ENCODE data around the gene CROCC2.

CROCC2 gene

GRCh38 chr2:240956171-240956934, 50.2 kb downstream of the CROCC2 start:
- DNase-seq (ENCODE audit: low read depth in 2 of 2): no peak

DNA sequence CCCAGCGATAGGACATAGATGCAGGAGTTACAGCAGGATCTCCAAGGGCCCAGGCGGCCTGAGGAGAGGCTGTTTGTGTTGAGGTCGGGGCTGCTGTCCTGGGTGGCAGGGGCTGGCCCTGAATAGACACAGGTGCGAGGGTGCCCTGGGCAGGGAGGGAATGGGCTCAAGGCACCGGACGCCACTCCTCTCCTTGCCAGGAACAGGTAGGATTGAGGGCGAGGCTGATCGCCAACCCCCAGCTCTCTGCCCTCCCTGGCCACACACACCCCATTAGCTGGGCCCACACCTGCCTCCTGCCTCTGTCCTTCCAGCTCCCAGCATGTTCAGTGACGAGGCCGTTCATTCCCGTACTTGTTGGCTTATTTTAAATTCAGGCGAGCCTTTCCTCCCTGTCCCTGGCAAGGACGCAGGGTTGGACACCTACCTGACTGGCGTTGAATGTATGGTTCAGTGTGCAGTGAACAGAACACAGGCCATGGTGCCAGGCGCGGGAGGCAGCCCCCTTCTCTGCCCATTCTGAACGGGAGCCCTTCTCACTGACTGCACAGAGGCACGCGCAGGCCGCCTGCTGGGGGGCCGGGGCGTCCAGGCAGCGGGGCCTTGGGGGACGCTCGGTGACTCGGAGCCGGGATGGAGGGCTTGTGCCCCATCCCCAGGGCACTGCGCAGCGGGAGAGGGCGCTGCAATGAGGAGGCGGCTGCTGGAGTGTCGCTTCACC, 51.0 kb downstream of the CROCC2 start:
- DNase-seq (ENCODE audit: low read depth in 2 of 2): no peak

- no peak for DNase-seq (ENCODE audit: low read depth in 2 of 2)
Measured at GRCh38 chr2:240957656-240958365, 51.7 kb downstream of the CROCC2 start.

DNA sequence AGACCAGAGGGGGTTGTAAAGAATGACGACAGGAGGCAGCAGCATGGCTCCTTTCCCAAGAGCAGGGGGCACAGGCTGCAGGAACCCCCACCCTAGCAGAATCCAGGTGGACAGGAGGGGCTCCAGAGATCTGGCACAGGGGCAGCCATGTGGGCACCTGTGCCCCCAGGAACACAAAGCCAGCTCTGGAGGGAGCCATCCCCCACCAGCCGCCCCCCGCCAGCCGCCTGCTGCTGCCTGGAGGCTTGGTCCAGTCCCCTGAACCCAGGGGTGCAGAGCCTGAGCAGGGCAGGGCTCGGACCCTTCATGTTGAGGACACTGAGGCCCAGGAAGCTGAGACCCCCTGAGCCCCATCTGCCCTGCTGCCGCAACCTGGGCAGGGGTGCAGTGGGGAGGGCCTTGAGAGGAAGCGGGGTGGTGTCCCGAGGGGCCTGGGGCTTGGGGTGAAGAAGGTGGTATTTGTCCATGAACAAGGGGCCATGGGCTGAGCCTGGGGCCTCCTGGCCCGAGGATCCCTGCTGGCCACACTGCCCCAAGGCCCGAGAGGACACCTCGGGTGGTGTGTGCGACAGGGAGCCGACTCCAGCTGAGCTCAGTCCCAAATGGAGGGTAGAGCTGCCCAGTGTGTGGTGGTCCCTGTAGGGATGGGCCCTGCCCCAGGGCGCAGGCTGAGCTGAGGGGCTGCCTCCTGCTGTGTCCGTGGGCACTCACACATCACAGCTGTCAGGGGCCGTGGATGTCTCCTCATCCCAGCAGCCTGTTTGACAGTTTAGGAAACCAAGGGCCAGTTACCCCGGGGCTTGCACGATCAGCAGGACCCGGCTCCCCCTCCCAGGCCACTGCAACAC, 52.5 kb downstream of the CROCC2 start:
- DNase-seq (ENCODE audit: low read depth in 2 of 2): no peak

DNA sequence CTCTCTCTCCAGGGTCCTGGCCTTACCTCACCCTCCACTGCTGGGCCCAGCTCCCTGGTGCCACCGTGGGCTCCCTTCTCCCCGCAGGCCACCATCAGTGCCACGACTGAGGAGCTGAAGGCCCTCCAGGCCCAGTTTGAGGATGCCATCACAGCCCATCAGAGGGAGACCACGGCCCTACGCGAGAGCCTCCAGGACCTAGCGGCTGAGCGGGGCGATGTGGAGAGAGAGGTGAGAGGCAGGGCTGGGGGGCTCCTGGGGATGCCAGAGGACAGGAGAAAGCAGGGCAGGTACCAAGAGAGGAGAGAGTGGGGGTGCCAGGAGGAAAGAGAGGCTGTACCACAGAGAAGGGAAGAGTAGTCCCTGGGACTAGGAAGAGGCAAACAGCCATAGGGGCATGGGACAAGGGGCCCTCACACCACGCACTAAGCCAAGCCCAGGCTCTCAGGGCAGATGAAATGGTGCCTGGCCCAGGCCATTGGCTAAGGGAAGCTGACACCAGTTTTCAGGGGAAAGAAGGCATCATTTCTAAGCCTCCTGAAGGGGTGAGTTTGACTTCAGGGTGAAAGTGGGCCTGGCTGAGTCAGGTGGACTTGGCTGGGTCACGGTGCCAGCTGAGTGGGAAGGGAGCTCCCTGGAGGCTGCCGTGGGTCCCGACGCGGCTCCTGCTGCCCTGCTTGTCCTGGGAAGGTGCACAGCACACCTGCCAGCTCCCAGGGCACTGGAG, 53.2 kb downstream of the CROCC2 start:
- DNase-seq (ENCODE audit: low read depth in 2 of 2): no peak

- DNase-seq (ENCODE audit: low read depth in 2 of 2): no peak
Measured at GRCh38 chr2:240959941-240960308, 53.8 kb downstream of the CROCC2 start.

DNA sequence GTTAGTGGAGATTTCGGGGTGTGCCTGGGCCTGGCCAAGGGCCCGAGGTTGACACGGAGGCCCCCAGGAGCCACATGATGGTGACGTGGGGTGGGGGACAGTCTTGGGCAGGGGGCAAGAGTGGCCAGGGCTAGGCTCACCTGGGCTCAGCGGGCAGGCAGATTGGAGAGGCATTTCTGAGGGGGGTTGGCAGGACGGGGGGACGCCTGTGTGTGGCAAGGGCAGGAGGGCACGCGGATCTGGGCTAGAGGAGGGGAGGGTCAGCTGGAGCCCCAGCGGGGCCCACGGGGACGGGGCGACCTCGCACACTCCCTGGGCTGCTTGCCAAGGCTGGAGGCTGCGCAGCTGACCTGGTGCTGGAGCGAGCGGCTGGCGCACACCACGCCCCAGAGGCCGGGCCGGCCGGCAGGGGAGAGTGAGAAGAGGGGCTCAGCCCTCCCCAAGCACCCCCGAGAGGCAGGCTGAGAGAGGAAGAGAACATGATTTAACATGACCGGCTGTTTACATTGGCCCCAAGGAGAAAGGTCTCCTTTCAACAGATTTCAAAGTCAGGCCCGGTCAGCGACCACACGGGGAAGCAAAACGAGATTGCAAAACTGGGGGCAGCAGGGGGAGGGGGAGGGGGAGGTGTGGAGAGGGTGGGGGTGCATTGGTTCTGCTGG, 54.3 kb downstream of the CROCC2 start:
- DNase-seq (ENCODE audit: low read depth in 2 of 2): no peak

DNA sequence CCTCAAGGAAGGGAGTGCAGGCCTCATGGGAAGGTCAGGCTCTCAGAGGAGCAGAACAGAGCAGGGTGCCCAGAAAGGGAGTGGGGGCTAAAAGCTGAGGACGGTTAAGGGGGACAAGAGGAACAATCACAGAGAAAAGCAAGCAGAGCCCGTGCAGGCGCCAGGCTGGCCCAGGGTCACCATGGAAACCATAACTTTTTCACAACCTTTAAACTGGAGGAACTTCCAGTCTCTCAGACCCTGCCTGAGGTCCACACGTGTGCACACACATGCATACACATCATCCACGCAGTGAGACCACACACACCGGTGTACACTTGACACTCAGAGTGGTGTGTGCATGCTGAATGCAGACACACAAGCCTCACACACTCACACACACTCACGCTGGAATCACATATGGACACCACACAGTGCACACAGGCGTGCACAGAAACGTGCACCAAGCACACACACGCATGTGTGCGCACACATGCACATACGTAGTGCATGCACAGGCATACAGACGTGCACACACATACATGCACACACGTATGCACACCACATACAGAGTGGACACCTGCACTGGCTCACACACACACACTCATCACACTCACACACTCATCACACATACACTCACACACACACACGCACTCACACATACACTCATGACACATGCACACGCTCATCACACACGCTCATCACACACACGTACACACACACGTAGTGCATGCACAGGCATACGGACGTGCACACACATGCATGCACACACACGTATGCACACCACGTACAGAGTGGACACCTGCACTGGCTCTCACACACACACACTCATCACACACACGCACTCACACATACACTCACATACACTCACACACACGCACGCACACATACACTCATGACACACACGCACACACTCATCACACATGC, 55.1 kb downstream of the CROCC2 start:
- no peak for DNase-seq (ENCODE audit: low read depth in 2 of 2)

DNA sequence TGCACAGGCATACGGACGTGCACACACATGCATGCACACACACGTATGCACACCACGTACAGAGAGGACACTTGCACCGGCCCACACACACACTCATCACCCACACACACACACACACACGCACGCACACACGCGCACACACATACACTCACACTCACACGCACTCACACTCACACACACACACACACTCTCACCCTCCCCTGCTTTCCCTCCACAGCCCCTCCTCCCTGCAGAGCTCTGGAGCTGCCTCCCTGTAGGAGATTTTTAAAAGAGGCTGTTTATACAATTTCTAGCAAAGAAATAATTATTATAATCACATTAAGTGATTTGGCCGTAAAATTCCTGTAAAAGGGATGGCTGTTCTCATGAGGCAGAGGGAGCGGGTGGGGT, 55.8 kb downstream of the CROCC2 start:
- no peak for DNase-seq (ENCODE audit: low read depth in 2 of 2)

DNA sequence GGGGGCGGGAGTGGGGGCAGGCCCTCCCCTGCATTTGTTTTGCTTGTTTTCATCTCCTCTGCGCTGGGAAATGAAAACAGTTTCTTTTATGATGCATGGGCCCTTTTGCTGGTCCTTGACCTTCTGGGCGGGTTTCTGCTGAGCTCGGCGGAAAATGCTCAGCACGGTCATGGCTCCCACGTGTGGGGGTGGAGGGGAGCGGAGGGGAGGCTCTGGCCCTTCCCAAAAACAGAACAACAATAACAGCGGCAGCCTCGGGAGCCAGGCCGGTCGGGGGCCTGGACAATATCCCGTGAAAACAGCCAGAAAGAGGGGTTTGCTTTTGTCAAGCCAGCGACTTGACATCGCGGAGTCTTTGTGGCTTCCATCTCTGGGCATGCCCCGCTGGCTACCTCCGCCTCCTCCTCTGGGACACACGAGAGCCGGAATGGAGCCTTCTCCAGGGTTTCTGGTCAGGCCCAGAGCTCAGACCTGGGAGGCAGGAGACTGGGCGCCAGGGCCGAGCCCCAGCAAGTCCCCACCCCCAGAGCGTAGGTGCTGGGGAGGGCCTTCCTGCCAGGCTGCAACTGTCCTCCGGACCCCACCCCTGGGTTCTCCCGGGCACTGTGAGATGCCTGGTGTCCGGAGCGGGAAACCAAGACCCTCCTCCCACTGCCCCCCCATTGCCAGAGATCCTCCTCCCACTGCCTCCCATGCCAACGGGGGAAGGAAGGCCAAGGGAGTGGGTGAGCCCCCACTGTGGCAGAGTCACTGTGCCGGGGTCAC, 56.3 kb downstream of the CROCC2 start:
- no peak for DNase-seq (ENCODE audit: low read depth in 2 of 2)

DNA sequence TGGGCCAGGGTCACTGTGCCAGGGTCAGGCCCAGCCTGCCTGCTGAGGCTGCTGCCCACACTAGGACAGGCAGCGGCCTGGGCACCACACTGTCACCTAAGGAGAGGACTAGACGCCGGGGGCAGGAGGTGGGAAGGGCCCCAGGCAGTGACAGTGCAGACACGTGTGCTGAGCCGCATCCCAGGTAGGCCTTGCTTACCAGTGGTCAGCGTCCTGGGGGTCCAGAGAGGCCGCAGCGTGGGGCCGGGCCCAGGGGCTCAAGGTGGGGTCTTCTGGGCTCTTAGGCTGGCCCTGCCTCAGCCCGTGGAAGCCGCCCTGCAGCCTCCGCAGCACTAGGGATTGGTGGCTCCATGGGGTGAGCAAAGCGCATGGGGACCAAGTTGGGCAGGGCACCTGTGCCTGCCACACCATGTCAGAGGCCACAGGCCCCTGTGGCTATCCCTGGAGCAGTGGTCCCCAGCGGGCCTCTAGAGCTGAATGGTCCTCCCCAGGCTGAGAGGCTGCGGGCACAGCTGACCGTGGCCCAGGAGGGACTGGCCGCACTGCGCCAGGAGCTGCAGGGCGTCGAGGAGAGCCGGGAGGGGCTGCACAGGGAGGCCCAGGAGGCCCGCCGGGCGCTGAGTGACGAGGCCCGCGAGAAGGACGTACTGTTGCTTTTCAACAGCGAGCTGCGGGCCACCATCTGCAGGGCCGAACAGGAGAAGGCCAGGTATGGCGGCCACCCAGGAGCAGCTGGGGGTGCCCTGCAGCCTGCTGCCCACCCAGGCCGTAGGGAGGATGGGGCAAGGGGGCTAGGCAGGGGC, 57.1 kb downstream of the CROCC2 start:
- DNase-seq (ENCODE audit: low read depth in 2 of 2): no peak

GRCh38 chr2:240963868-240964703, 58.0 kb downstream of the CROCC2 start:
- DNase-seq (ENCODE audit: low read depth in 2 of 2): no peak

DNA sequence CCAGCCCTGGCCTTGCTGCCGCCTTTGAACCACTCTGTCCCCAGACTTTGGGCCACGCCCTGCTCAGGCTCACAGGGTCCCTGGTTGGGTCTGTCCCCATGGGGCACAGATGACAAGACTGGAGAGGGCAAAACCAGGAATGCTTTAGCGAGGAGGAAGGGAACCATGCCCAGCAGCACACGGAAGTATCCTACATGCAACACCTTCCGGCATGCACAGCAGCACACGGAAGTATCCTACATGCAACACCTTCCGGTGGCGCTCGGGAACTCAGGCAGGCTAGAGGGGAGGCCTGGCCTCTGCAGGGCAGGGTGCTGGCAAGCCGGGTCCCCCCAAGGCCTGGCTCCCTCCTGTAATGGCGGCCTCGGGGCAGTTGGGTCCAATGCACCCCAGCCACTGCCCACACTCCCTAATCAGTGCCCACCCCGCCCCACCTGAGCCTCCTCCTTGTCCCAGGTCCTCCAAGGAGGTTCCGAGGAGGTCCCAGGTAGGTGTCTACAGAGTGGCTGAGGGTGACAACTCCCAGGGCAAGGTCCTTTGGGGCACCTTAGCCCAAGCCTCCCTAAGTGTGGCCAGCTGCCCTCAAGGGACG, 58.7 kb downstream of the CROCC2 start:
- no peak for DNase-seq (ENCODE audit: low read depth in 2 of 2)

DNA sequence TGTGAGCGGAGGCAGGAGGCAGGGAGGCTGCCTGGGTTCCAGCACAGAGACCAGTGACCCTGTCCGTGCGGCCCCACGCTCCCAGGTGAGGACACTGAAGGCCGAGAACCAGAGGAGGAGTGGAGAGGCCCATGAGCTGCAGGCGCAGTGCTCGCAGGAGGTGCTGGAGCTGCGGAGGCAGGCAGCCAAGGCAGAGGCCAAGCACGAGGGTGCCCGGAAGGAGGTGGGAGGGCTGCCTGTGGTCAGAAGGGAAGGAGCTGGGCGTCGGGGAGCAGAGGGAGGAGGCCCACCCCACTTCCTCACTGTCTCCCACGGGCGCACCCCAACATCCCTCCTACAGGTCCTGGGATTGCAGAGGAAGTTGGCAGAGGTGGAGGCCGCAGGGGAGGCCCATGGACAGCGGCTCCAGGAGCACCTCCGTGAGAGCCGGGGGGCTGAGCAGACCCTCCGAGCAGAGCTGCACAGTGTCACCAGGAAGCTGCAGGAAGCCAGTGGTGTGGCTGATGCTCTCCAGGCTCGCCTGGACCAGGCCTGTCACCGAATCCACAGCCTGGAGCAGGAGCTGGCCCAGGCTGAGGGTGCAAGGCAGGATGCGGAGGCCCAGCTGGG, 59.3 kb downstream of the CROCC2 start:
- DNase-seq (ENCODE audit: low read depth in 2 of 2): no peak

GRCh38 chr2:240965905-240966456, 59.8 kb downstream of the CROCC2 start:
- DNase-seq (ENCODE audit: low read depth in 2 of 2): no peak

- DNase-seq (ENCODE audit: low read depth in 2 of 2): no peak
Measured at GRCh38 chr2:240966457-240966905, 60.3 kb downstream of the CROCC2 start.
